ENCODE results near the gene ST8SIA4. TPM values are rescaled to one million over a fixed set of nuclear protein-coding genes. Genes with fewer than 3 reads are reported as not detected.

Gene ST8SIA4
- total and polyA plus RNA-seq, 2 donors (not counting 1 experiment from before 2014, with no cell fraction given) = 9.5 to 42.6 TPM

GRCh38 chr5:100904259-100904861, 1.3 kb upstream of the ST8SIA4 start:
- Histone ChIP-seq H3K4me2 (replicated peaks; ENCODE audit: low read depth, low read length, poor library complexity, severe bottlenecking) (peak overlapping the region; percentile 82), H3K9me3 (ENCODE audit: control extremely low read depth in 1 of 3, control insufficient read depth in 2 of 3, insufficient read depth in 1 of 3, low read length in 2 of 3) (no peaks in the 10 kb centered on the region), H3K4me3 (ENCODE audit: control extremely low read depth in 1 of 5, extremely low read depth in 1 of 5, insufficient read depth in 1 of 5, low read depth in 2 of 5, low read length in 4 of 5) (peak overlapping the region; percentile 82 to 100 (median 97)), H2AFZ (ENCODE audit: insufficient read depth, low read depth, low read length, poor library complexity, severe bottlenecking) (peak overlapping the region; percentile 83), H3K9ac (ENCODE audit: low read length) (peak overlapping the region; percentile 93), H3K79me2 (ENCODE audit: control insufficient read depth, insufficient read depth, low read length) (peaks cover 34% of the 10 kb centered on the region), H3K36me3 (replicated peaks in 1 of 2; ENCODE audit: control extremely low read depth in 1 of 2, control insufficient read depth in 1 of 2, extremely low read depth in 1 of 2, insufficient read depth in 2 of 2, low read length in 1 of 2) (peaks cover 0 to 3% of the 10 kb centered on the region in 2 experiments), H3K4me1 (ENCODE audit: control insufficient read depth in 2 of 2, insufficient read depth in 2 of 2, low read length in 2 of 2) (peaks cover 17 to 27% of the 10 kb centered on the region in 2 donors), H3K27me3 (replicated peaks in 1 of 4; ENCODE audit: control extremely low read depth in 1 of 4, control insufficient read depth in 3 of 4, insufficient read depth in 4 of 4, low read length in 3 of 4) (no peaks in the 10 kb centered on the region), H3K27ac (ENCODE audit: low read length in 2 of 2) (peak overlapping the region; percentile 90 to 95), H4K20me1 (ENCODE audit: control insufficient read depth, insufficient read depth, low read length, poor library complexity, severe bottlenecking) (no peaks in the 10 kb centered on the region)
- DNase-seq = peak; percentile 75
- no peaks in the 10 kb centered on the region for H3K9me3 Mint-ChIP-seq (ENCODE audit: insufficient read depth)
- H3K27me3 Mint-ChIP-seq = no peaks in the 10 kb centered on the region
- H3K27ac Mint-ChIP-seq = peak overlapping the region; percentile 96
- peak overlapping the region; percentile 89 for H3K4me3 Mint-ChIP-seq
- intact Hi-C loops (cut with micrococcal nuclease) = loop anchor here (5.0 kb wide), 2 partner anchors 282 to 1877 kb away; no protein-coding TSS in a partner anchor
- ATAC-seq (ENCODE audit: low read depth) = peak; percentile 4
- 0% methylated on average over 17 of the region's 23 CpGs for WGBS (ENCODE audit: insufficient coverage)
- POLR2A ChIA-PET = interaction anchor here (1.0 to 1.2 kb wide), 3 partner anchors 16 to 127 kb away, joined by 3 to 4 read pairs (median 4); no protein-coding TSS in a partner anchor
- peaks cover 40% of the 10 kb centered on the region for H3K4me1 Mint-ChIP-seq
- CTCF ChIA-PET = interaction anchor here (0.9 to 6.3 kb wide), 5 partner anchors 124 to 206 kb away, joined by 3 to 92 read pairs (median 4); no protein-coding TSS in a partner anchor
- no peak for TF ChIP-seq EZH2 (IDR thresholded peaks at IDR 0.05; ENCODE audit: borderline replicate concordance, insufficient read depth, low read depth, low read length, poor library complexity, severe bottlenecking)
- no peak for TF ChIP-seq CTCF (IDR thresholded peaks at IDR 0.05)

Measured in B cell (primary cell).